GM21390 (cell line): ENCODE data around the gene DRAP1.
A peak's percentile ranks its signal among the peaks of the same experiment; 100 is the strongest.

Source experiments
- ATAC-seq: cut with Tn5 transposase; IDR thresholded peaks from one replicate; pipeline ENCODE4 v1.9.1; 2021; ENCODE audit not compliant: unreplicated experiment

DRAP1 gene

DNA sequence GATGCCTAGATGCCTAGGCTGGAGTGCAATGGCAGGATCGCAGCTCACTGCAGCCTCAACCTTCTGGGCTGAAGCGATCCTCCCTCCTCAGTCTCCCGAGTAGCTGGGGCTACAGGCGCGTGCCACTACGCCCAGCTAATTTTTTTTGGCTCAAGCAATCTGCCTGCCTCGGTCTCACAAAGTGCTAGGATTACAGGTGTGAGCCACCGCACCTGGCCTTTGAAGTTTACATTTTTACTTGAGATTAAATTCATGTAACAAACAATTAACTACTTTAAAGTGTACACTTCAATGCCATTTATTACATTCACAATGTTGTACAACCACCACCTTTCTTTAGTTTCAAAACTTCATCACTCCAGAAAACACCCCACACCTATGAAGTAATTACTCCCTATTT lies 15.5 kb upstream of the DRAP1 start:
- ATAC-seq, result no peak

DNA sequence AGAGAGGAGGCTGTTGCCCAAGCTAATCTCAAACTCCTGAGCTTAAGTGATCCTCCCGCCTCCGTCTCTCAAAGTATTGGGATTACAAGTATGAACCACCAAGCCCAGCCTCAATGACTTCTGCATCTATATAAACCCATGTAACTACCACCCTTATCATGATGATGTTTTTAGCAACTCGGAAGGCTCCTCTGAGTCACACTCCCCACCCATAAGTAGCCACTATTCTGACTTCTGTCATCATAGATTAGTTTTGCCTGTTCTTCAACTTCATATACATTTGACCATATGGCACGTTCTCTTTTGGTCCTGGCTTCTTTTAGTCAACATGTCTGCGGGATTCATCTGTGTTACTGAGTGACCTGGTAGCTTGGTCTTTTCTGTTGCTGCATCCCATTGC lies 12.6 kb upstream of the DRAP1 start:
- ATAC-seq, result no peak

DNA sequence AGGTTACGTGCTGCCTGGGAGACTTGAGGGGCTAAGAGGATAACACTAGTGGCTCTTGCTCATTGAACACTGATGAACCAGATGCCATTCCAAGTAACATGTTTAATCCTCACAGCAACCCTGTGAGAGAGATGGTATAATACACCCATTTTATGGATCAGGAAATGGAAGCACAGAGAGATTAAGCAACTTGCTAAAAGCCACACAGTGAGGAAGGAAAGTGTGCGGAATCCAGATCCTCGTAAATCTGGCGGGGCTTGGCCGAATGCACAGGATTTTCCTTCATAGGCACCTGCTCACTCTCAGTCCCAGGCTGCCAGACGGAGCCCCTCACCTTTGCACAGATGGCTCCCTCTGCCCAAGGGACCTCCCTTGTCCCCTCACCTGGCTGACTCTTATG lies 11.3 kb upstream of the DRAP1 start:
- no peak for ATAC-seq

DNA sequence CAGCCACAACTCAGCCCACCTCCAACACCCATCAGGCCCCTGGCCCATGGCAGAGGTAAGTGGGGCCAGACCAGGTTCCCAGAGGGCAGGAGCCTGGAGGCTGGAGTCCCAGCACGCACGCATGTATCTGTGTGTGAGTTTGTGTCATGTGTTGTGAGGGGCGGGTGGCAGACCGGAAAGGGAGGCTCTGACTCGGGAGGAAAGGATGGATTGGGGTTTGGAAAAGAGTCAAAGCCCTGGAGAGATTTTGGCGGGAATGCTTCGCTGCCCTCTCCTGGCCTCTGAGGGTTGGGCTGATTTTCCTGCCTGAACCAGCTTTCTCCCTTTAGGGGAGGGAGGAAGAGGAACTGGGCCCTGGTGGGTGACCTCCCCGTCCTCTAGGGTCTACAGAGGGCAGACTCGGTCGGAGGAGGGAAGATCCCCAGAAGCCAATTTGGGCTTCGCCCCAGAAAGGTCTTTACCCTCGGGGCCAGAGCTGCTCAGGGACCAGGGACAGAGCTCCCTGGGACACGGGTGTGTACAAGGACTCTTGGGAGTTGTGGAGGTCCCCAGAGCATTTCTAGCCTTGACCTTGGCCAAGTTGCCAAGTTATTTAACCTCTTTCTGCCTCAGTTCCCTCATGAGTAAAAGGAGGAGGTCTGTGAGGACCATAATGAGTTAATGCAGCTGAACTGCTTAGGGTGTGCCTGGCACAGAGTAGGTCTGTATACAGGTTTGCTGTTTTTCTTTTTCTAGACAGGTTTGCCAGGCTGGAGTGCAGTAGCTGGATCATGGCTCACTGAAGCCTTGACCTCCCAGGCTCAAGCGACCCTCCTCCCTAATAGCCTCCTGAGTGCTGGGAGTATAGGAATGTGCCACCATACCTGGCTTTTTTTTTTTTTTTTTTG lies 7.3 kb upstream of the DRAP1 start:
- no peak for ATAC-seq

DNA sequence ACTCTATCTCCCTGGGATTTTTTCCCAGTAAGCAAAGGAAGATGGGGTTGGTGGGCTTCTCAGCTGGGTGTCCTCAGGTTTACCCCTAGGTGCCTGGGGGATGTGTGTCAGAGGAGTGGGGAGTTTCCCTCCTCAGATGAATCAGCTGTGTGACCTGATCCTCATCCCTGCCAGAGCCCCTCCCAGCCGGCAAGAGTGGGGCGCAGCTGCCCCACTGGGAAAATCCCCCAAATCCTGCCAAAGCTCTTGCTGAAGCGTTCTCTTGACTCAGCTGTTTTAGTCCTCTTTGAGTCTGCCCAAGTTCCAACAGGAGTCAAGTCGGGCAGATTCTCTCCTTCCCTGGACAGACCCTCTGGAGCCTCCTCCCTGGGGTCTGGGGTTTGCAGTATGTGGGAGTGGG lies 6.4 kb upstream of the DRAP1 start:
- no peak for ATAC-seq

DNA sequence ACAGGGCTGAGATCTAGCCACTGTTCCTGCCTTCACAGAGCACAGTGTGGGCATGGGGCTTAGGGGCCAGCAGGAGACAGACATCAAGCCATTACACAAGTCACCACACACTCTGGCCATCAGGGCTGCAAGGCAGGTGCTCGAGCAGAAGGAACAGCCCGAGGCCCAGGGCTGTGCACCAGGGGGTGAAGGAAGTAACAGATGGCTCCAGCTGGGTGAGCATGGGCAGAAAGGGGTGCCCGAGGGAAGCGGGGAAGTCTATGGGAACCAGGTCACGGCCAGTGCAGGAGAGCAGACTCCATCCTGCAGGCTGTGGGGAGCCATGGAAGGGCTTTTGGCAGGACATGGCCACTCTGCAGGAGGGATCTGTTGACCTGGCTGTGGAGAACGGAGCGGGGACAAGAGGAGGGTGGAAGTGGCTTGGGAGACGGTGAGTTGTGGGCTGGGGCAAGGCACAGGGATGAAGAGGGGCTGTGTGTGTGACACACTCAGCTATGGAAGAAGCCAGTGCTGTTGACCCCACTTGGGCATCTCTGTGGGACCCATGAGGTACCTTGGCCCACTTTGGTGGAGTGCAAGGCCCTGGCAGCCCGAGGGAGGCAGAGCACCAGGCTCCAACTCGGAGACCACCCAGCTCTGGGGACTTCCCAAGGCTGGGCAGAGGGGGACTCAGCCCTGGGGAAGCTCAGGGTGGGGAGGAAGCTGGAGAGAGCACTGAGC lies 4.0 kb upstream of the DRAP1 start:
- ATAC-seq, result no peak

DNA sequence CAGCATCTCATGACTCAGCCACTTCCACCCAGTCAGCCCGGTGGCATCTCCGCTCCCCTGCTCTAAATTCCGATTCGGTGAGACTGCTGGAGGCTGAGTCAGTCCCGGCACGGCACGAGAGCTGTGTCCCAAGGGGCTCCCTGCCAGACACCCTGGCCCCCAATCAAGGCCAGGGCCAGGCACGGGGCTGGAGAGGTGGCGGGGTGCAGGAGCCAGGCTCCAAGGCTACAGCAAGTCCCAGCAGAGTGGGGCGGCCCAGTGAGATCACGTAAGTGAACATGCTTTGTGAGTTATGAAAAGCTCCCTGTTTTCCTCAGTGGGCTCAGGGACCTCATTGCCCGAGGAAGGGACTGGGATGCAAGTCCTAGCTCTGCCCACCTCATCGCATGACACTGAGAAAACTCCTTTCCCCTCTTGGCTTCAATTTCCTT lies 3.4 kb upstream of the DRAP1 start:
- no peak for ATAC-seq

DNA sequence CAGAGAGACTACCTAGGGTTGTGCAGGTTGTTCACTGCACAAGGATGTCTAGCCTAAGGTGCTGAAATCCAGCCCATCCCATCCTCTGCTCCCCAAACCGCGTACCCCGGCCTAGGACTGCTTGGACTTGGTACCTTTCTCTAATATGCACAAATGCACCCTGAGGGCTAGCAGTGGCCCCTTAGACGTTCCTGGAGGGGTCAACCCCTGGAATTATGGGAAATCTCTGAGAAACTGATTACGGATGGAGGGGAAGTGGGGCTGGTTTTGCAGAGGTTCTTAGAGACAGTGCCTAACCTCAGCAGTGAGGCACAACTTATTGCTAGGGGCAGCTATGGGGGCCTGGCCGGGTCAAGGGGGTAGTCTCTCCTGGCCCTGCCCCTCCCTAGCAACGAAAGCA lies 2.8 kb upstream of the DRAP1 start:
- no peak for ATAC-seq

DNA sequence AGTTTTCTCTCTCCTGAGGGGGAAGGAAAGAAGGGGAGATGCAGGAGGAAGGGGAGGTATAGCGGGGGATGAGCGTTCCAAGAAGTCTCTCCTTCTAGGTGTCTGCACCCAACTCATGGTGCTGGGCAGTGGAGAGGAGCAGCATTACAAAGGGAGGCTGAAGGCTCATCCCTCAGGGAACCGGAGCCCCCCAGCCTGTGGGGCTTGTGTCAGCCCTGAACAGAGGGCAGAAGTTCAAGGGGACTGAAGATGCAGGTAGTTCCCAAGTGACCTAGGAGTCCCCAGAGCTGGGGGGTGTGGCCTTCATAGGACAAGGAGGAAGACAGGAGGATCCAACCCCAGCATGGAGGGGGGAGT lies 2.2 kb upstream of the DRAP1 start:
- no peak for ATAC-seq

DNA sequence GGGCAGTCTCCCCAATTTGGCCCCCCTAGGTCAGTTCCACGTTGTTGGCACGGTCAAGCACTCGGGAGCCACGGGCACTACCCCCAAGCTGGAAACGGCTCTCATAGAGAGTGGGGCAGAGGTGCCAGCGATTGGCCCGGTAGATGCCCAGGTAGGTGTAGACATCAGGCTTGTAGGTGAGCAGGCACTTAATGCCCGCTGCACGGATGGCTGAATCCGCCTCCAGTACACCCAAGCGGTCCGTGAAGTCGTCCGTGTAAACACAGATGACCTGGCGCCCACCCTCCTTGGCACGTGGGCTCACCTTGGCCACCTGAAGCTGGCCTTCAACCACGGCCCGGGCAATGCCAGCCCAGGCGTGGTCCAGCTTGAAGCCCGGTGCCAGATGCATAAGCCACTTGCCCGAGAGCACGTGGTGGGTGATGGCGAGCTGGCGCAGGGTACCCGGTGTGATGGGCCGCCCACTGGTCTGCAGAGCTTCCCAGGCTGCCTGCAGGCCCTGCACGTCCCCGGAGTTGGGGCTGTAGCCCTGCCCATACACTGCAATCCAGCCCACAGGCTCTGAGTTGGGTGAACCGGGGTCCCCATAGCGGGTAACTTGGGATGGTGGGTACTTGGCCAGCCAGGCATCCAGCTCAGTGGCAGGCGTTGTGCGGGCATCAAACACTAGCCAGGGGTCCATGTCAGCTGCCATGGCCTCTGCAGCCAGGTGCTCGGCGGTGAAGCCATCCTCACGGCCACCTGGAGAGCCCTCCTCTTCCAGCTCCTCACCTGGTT lies 1.6 kb upstream of the DRAP1 start:
- ATAC-seq, result no peak

DNA sequence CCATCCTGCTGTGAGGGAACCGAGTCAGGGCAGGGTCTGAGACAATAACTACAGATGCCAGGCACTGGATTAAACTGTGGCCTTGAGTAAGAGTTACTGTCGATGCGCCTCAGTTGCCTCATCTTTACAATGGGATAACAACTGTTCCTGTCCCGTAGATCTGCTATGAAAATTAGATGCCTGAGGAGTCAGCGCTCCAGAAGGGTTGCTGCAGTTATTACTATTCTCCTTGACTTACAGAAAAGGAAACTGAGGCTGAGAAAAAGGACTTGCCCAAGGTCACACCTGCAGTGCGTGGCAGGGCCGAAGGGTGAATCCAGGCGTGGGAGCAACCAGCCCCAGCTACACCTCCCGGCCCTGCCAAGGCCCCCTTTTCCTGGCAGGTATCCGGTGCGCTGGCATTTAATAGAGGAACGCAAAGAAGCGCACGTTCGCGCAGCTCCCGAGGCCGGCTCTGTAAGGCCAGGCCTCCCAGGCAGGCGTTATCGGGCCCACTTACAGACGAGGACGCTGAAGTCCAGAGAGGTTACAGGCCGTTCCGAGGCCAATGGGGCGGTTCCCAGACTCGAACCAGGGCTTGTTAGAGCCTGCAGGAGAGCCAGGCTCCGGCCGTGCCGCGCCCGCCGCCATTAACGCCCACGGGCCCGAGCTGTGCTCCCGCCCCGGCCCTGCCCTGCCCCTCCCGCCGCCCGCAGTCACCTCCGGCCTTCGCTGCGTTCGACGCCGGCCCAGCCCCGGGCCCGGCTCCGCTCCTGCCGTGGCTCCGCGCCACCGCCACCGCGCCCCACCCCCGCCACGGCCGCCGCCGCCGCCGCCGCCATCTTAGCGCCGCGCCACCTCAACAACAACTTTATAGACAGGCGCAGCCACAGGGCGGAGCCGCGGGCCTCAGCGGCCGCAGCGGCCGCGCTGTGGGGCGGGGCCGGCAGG lies 750 bp upstream of the DRAP1 start, which contains the start of gene C11orf68:
C11orf68 (minus strand) TSS at position 852 of the 930 bp plus-strand sequence; CDS start at position 821, 31 bp downstream.
- peak; percentile 45 for ATAC-seq

DNA sequence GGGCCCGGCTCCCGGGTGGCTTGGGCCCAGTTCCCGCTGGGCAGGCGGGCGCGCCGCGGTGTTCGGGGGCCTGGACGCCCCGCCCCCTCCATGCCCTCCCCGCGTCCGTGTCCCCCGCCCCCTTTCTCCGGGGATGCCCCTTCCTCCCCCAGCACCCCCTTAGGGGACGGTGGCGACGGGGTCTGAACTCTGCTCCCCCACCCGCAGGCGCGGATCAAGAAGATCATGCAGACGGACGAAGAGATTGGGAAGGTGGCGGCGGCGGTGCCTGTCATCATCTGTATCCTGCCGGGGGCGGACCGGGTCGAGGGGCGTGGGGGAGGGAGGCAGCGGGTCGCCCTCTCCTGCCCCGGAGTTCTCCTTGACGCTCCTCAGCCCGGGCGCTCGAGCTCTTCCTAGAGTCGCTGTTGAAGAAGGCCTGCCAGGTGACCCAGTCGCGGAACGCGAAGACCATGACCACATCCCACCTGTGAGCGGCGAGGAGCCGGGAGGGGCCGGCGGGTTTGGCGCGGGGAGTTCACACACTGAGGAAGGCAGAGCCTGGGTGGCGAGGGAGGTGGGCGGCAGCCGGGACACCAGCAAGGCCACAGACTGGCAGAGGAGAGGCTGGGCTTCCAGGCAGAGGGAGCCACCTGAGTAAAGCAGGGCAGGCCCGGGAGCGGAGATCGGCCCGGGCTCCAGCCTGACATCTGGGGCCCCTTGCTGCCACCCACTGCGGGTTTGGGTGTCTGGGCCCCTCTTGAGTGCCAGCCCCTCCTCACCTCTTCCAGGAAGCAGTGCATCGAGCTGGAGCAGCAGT lies 546 bp downstream of the DRAP1 start:
- peak; percentile 38 for ATAC-seq

DNA sequence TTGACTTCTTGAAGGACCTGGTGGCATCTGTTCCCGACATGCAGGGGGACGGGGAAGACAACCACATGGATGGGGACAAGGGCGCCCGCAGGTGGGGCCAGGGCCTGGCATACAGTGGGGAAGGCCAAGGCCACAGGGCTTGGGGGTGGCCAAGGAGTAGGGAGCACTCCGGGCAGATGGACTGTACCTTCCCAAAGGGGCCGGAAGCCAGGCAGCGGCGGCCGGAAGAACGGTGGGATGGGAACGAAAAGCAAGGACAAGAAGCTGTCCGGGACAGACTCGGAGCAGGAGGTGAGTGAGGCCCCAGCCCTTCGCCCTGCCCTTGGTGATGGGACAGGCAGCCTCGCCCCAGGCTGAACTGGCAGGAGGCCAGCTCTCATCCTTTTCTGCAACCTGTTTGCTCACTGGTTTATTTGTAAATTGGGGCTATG lies 1.2 kb downstream of the DRAP1 start:
- ATAC-seq, result no peak

DNA sequence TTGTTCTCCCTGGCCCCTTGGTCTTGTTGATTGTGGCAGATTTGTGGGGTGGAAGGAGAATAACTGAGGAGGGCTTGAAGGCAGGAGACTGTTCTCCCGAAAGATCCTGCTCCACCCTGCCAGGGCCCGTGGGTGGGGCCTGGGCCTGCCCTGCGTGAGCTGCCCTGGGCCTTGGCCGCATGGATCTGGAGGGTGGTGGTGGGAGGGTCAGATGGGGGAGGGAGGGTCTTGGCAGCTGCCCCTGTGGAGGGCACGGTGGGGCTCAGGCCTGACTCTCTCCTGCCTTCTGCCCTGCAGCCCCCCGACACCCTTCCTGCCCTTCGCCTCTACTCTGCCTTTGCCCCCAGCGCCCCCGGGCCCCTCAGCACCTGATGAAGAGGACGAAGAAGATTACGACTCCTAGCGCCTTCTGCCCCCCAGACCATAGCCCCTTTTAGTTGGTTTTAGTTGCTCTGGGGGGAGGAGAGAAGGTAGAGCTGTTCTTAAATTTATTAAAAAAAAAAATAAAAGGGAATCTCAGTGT lies 1.9 kb downstream of the DRAP1 start:
- ATAC-seq, result no peak

DNA sequence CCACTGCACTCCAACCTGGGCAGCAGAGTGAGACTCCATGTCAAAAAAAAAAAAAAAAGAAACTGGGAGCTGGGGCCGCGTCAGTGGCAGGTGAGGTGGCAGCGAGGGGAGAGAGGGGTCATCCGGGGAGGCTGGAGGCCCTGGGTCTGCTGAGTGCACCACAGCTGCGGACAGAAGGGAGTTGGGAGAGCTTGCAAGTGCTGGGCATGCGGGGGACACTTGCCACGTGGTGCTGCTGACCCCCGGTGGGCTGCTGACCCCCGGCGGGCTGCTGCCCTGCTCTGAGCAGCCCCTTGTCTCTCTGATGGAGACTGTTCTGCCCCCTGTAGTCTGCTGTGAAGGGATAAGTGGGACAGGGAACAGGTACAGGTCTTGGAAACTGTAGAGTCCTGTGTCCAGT lies 2.6 kb downstream of the DRAP1 start:
- ATAC-seq, result no peak

DNA sequence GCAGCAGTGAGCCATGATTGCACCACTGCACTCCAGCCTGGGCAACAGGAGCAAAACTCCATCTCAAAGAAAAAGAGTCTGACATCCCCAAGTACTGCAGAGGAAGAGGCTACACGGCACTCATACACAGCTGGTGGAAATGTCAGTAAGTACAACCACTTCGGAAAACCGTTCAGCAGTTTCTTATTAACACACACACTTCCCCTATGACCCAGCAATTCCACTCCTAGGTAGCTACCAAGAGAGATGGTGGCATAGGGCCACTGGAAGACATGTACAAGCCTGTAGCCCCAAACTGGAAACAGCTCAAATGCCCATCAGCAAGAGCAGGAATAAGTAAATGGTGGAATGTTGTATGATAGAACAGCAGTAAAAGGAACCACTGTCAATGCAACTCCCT lies 3.3 kb downstream of the DRAP1 start:
- no peak for ATAC-seq

DNA sequence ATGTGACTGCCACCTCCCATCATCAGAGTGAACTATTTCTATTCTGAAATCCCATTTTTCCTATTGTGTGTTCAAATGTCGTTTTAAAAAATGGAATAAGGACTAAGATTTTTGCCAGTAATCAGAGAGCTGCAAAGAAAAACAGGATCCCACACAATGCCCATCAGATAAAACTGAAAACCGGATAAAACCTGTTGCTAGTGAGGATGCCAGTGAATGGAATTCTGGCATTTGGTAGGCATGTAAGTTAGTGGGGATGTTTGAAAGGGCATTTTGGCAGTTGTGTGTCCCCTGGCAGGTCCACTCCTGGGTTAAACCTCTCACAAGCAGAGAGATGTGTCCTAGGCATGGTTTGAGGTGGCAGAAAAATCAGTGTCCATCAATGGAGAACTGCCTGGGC lies 6.2 kb downstream of the DRAP1 start:
- no peak for ATAC-seq

DNA sequence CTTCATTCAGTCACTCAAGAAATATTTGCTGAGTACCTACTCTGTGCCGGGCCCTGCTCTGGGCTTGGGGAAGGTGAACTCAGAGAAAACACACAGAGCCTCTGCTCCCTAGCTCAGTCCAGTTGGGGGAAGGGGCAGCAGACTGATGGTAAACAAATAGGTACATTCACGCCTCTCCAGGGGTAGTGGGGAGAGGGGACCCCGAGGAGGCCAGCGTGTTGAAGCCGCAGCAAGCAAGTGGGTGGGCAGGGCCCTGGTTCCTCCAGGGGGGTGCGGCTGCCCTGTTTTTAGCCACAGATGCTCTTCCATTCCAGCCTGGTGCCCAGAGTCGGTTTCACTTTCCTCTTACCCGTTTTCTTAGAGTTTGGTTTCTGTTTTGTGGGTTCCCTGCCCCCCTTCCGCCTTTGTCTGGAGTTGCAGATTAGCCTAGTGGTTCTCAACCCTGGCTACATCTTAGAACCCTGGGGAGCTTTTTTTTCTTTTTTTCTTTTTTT lies 8.7 kb downstream of the DRAP1 start:
- ATAC-seq, result peak; percentile 69

DNA sequence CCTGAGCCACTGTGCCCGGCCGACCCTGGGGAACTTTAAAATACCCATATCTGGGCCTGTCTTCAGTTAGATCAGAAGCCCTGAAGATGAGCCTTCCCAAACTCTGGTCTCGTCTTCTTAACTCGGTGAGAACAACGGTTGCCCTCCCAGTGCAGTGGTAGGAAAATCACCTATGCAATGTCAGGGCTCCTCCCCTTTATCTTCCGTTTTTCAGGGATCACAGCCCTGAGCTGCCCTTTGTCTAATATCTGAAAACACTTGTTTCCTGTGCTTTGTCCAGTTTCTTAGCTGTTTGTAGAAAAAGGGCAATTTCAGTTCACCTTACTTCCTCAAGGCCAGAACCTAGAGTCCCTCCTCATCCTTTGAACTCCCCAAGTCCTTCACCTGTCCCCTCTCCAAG lies 9.4 kb downstream of the DRAP1 start:
- no peak for ATAC-seq
